Activated T-helper 1 cell treated with Interleukin-2 at 50 U/mL for 16 hours (primary cell): ENCODE data around the gene HCFC2.

Experiments used
- DNase-seq: peaks from one replicate; pipeline ENCODE4 v3.0.0-alpha.2; 2020; ENCODE audit warnings: low read depth

HCFC2 gene

GRCh38 chr12:104121001-104121400 is 56.7 kb downstream of the HCFC2 start:
- no peak for DNase-seq

GRCh38 chr12:104122298-104122697 is 58.0 kb downstream of the HCFC2 start:
- DNase-seq, result no peak

- no peak for DNase-seq
Observed at GRCh38 chr12:104126548-104126947, 62.2 kb downstream of the HCFC2 start.

GRCh38 chr12:104130760-104131159 is 66.4 kb downstream of the HCFC2 start:
- DNase-seq, result no peak

GRCh38 chr12:104131609-104132008 is 67.3 kb downstream of the HCFC2 start:
- DNase-seq, result no peak

GRCh38 chr12:104132351-104132956 is 68.1 kb downstream of the HCFC2 start:
- no peak for DNase-seq

GRCh38 chr12:104133321-104133720 is 69.0 kb downstream of the HCFC2 start:
- no peak for DNase-seq

- DNase-seq, result no peak
Observed at GRCh38 chr12:104133866-104134265, 69.5 kb downstream of the HCFC2 start.

GRCh38 chr12:104134882-104135281 is 70.6 kb downstream of the HCFC2 start:
- no peak for DNase-seq

GRCh38 chr12:104136577-104136976 is 72.2 kb downstream of the HCFC2 start:
- DNase-seq, result no peak

GRCh38 chr12:104137001-104137901 is 72.9 kb downstream of the HCFC2 start:
- DNase-seq, result peak; percentile 20

GRCh38 chr12:104137902-104138796 is 73.8 kb downstream of the HCFC2 start, which contains the start of gene NFYB:
TSS of gene NFYB (minus strand) at chr12:104138210. CDS start at chr12:104135453, 2,757 bp downstream.
- peak; percentile 87 for DNase-seq

- DNase-seq, result no peak
Observed at GRCh38 chr12:104138797-104139152, 74.4 kb downstream of the HCFC2 start.

GRCh38 chr12:104142543-104142942 is 78.2 kb downstream of the HCFC2 start:
- DNase-seq, result no peak

- no peak for DNase-seq
Observed at GRCh38 chr12:104143002-104143401, 78.7 kb downstream of the HCFC2 start.

GRCh38 chr12:104143918-104144317 is 79.6 kb downstream of the HCFC2 start:
- DNase-seq, result no peak

- DNase-seq, result no peak
Observed at GRCh38 chr12:104147346-104147745, 83.0 kb downstream of the HCFC2 start.

- no peak for DNase-seq
Observed at GRCh38 chr12:104150416-104150815, 86.1 kb downstream of the HCFC2 start.

- DNase-seq, result no peak
Observed at GRCh38 chr12:104152685-104153241, 88.4 kb downstream of the HCFC2 start.

GRCh38 chr12:104154286-104154685 is 90.0 kb downstream of the HCFC2 start:
- no peak for DNase-seq

- no peak for DNase-seq
Observed at GRCh38 chr12:104154806-104155205, 90.5 kb downstream of the HCFC2 start.
